Testis (tissue), 3 donors: Measurements from ENCODE around the gene PCDHGA1. TPM values are rescaled to one million over a fixed set of nuclear protein-coding genes. Genes with fewer than 3 reads are reported as not detected.

Experiments
- DNase-seq: peaks from one replicate; pipeline ENCODE4 v3.0.0-alpha.2; 2019
- H3K27ac ChIP-seq, 2 donors: fragments of 200-600 bp; sonication (generic); one replicate each; pipeline ENCODE4 v1.5.1; 2019
- H3K27me3 ChIP-seq: fragments of 200-600 bp; sonication (generic); one replicate; pipeline ENCODE4 v1.5.1; 2019
- H3K36me3 ChIP-seq: fragments of 200-600 bp; sonication (generic); one replicate; pipeline ENCODE4 v1.5.1; 2017; ENCODE audit warnings: low read depth; ENCODE audit errors: missing control alignments
- H3K4me1 ChIP-seq: fragments of 200-600 bp; sonication (generic); one replicate; pipeline ENCODE4 v1.5.1; 2019
- H3K4me3 ChIP-seq, 2 donors: fragments of 200-600 bp; sonication (generic); one replicate each; pipeline ENCODE4 v1.5.1; 2017 to 2019
- H3K9me3 ChIP-seq: fragments of 200-600 bp; sonication (generic); one replicate; pipeline ENCODE4 v1.5.1; 2017
- POLR2A ChIP-seq: fragments of 450-650 bp; IDR thresholded peaks from one replicate; pipeline ENCODE4 v1.6.1; 2017; ENCODE audit warnings: antibody characterized with exemption, mild to moderate bottlenecking, moderate library complexity
- WGBS, 2 donors: methylation state at CpG; one replicate each; pipeline ENCODE4 v1.1.5; 2018; 5-methylcytosine and 5-hydroxymethylcytosine counted together
- intact Hi-C: fragments of 100-400 bp; cut with DNase I; formaldehyde crosslinking; loops from one replicate; pipeline ENCODE4 v1.15.1; 2023; ENCODE audit warnings: low total_unique reads
- polyA plus RNA-seq: library from polyadenylated mRNA; stranded (reverse); fragments of 350-450 nt; fragmentation: Illumina TruSeq; extraction: RNeasy Lipid Tissue Mini Kit (QIAGEN cat#74804); gene quantifications from one replicate; pipeline ENCODE4 v1.2.3, GENCODE V29; 2014; ENCODE audit warnings: low read depth, low replicate concordance; ENCODE audit not compliant: insufficient read depth
- total RNA-seq, 2 donors: library from RNA; depleted of rRNA; stranded (reverse); fragments of >200 nt; gene quantifications; one replicate each; pipeline ENCODE4 v1.2.3, GENCODE V29; 2016
- TF ChIP-seq, protein P1 (sequence below), 3 experiments: fragments of 450-650 bp in 2 of 3; fragments of 200-600 bp in 1 of 3; sonication (generic) in 1 of 3; IDR thresholded peaks; one replicate each; pipeline ENCODE4 v1.5.1; 2016 to 2019; ENCODE audit warnings: antibody characterized with exemption in 3 of 3, mild to moderate bottlenecking in 2 of 3, moderate library complexity in 1 of 3

Gene PCDHGA1
- total and polyA plus RNA-seq, 3 donors from 2014 or later, result 1.6 to 13.1 (median 8.7) TPM

DNA sequence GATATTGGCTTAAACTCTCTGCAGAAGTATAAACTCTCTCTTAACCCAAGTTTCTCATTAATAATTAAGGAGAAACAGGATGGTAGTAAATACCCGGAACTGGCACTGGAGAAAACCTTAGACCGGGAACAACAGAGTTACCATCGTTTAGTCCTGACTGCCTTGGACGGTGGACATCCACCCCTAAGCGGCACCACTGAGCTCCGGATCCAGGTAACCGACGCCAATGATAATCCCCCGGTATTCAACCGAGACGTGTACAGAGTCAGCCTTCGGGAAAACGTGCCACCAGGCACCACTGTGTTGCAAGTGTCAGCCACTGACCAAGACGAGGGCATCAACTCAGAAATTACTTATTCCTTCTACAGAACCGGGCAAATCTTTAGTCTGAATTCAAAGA is 68.3 kb downstream of the PCDHGA1 start:
- H3K9me3 ChIP-seq, result no peaks in the 10 kb centered on the region
- DNase-seq, result no peak
- no peaks in the 10 kb centered on the region for H3K27me3 ChIP-seq
- no peak for TF ChIP-seq POLR2A
- TF ChIP-seq, protein P1, sequence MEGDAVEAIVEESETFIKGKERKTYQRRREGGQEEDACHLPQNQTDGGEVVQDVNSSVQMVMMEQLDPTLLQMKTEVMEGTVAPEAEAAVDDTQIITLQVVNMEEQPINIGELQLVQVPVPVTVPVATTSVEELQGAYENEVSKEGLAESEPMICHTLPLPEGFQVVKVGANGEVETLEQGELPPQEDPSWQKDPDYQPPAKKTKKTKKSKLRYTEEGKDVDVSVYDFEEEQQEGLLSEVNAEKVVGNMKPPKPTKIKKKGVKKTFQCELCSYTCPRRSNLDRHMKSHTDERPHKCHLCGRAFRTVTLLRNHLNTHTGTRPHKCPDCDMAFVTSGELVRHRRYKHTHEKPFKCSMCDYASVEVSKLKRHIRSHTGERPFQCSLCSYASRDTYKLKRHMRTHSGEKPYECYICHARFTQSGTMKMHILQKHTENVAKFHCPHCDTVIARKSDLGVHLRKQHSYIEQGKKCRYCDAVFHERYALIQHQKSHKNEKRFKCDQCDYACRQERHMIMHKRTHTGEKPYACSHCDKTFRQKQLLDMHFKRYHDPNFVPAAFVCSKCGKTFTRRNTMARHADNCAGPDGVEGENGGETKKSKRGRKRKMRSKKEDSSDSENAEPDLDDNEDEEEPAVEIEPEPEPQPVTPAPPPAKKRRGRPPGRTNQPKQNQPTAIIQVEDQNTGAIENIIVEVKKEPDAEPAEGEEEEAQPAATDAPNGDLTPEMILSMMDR (IDR thresholded peaks at IDR 0.05), result no peak
- no peak overlapping the region for H3K4me3 ChIP-seq
- no peaks in the 10 kb centered on the region for H3K36me3 ChIP-seq
- intact Hi-C loops, result no loop called here
- no peak overlapping the region for H3K27ac ChIP-seq
- 12 to 25% methylated on average over 15 of the region's 15 CpGs for WGBS, 2 donors
- H3K4me1 ChIP-seq, result no peaks in the 10 kb centered on the region

DNA sequence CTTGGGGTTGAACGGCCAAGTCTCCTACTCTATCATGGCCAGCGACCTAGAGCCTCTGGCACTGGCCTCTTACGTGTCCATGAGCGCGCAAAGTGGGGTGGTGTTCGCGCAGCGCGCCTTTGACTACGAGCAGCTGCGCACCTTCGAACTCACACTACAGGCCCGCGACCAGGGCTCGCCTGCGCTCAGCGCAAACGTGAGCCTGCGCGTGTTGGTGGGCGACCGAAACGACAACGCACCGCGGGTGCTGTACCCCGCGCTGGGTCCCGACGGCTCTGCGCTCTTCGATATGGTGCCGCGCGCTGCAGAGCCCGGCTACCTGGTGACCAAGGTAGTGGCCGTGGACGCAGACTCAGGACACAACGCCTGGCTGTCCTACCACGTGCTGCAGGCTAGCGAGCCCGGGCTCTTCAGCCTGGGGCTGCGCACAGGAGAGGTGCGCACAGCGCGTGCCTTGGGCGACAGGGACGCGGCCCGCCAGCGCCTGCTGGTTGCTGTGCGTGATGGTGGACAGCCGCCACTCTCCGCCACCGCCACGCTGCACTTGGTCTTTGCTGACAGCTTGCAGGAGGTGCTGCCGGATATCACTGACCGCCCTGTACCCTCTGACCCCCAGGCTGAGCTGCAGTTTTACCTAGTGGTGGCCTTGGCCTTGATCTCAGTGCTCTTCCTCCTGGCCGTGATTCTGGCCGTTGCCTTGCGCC is 69.4 kb downstream of the PCDHGA1 start:
- TF ChIP-seq, protein P1 (IDR thresholded peaks at IDR 0.05), result no peak
- TF ChIP-seq POLR2A, result no peak
- H3K4me1 ChIP-seq, result no peaks in the 10 kb centered on the region
- no peak overlapping the region for H3K27ac ChIP-seq
- 19 to 35% methylated on average over 4 to 55 of the region's 61 CpGs for WGBS, 2 donors
- no peaks in the 10 kb centered on the region for H3K36me3 ChIP-seq
- no peaks in the 10 kb centered on the region for H3K27me3 ChIP-seq
- H3K9me3 ChIP-seq, result no peaks in the 10 kb centered on the region
- intact Hi-C loops, result no loop called here
- DNase-seq, result no peak
- peak overlapping the region in 1 of 2 donors; percentile 7 for H3K4me3 ChIP-seq

DNA sequence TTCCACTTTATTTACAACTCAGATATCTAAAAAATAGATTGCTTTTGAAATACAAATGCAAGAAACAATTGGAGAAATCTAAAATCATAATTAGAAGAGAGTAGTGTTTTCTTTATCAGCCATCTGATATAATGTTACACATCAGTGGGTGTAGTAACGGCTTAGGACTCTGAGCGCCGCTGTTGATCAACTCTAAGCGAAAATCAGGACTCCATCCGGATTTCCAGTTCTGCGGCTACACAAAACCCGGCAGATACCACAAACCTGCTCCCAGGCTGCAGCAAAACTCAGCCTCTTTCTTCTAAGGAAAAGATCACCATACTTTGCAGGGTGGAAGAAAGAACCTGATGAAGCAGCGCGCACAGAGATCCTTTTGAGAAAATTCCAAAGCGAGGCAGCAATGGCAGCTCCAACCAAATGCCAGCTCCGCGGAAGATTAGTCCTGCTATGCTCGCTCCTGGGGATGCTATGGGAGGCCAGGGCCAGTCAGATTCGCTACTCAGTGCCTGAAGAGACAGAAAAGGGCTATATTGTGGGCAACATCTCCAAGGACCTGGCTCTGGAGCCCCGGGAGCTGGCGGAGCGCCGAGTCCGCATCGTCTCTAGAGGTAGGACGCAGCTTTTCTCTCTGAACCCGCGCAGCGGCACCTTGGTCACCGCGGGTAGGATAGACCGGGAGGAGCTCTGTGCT is 72.4 kb downstream of the PCDHGA1 start, which contains the start of gene PCDHGA9:
PCDHGA9 (plus strand) TSS at position 226 of the 691 bp plus-strand sequence; CDS start at position 401, 175 bp downstream.
- intact Hi-C loops, result no loop called here
- no peaks in the 10 kb centered on the region for H3K27me3 ChIP-seq
- H3K4me1 ChIP-seq, result no peaks in the 10 kb centered on the region
- H3K27ac ChIP-seq, result no peak within 1 kb of the TSS
- 6 to 14% methylated on average over 16 to 27 of the region's 27 CpGs for WGBS, 2 donors
- H3K36me3 ChIP-seq, result no peaks in the 10 kb centered on the region
- peak within 1 kb of the TSS in 1 of 2 donors; percentile 0 for H3K4me3 ChIP-seq
- no peak for DNase-seq
- H3K9me3 ChIP-seq, result no peaks in the 10 kb centered on the region
- TF ChIP-seq, protein P1 (IDR thresholded peaks at IDR 0.05), result peak in 1 of 3 experiments; percentile 9
- no peak for TF ChIP-seq POLR2A

DNA sequence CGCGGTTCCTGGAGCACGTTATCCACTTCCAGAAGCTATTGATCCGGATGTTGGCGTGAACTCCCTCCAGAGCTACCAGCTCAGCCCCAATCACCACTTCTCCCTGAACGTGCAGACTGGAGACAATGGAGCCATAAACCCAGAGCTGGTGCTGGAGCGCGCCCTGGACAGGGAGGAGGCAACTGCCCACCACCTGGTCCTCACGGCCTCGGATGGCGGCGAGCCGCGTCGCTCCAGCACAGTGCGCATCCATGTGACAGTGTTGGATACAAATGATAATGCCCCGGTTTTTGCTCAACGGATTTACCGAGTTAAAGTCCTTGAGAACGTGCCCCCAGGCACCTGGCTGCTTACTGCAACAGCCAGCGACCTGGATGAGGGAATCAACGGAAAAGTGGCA is 73.1 kb downstream of the PCDHGA1 start:
- no peak overlapping the region for H3K27ac ChIP-seq
- no peak for DNase-seq
- no peak for TF ChIP-seq POLR2A
- TF ChIP-seq, protein P1 (IDR thresholded peaks at IDR 0.05), result no peak
- WGBS, 2 donors, result 20 to 26% methylated on average over 22 of the region's 22 CpGs
- H3K4me1 ChIP-seq, result no peaks in the 10 kb centered on the region
- H3K4me3 ChIP-seq, result peak overlapping the region in 1 of 2 donors; percentile 0
- H3K36me3 ChIP-seq, result no peaks in the 10 kb centered on the region
- intact Hi-C loops, result no loop called here
- no peaks in the 10 kb centered on the region for H3K9me3 ChIP-seq
- no peaks in the 10 kb centered on the region for H3K27me3 ChIP-seq
